ENCODE measurements around the gene KRTAP2-3.
"Not testable (repeated sequence)": the region's sequence is repeated elsewhere in the genome, so short reads cannot be mapped to it uniquely, and the experiment has no call there.

Gene KRTAP2-3

DNA sequence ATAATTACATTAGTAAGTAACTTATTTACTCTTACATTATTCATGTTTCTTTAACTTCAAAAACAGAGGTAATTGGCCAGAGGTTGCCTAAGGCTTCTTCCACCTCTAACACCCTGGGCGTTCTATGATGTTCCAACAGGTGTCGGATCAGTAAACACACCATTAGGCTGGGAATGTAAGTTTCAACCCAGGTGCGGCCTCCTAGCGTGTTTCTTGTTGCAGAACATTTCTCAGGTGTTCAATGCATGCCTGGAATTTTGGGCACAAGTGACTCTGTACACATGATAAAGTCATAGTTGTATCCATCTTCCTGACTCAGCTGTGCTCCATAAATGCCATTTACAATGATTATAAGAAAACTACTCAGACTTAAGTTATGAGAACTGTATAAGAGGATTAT is 5.9 kb downstream of the KRTAP2-3 start:
- DNase-seq (ENCODE audit: low read depth, low spot score): no peak
- no peak for TF ChIP-seq CTCF (IDR thresholded peaks at IDR 0.05; ENCODE audit: low read depth, low read length)
- no peak overlapping the region for H3K4me3 ChIP-seq (ENCODE audit: low read depth, low read length)
- in situ Hi-C loops (cut with HindIII; ENCODE audit: low sequenced_read_pairs): no loop called here

GRCh38 chr17:41052566-41052965 is 7.3 kb downstream of the KRTAP2-3 start:
- DNase-seq (ENCODE audit: low read depth, low spot score): no peak
- no peak for TF ChIP-seq CTCF (IDR thresholded peaks at IDR 0.05; ENCODE audit: low read depth, low read length)
- in situ Hi-C loops (cut with HindIII; ENCODE audit: low sequenced_read_pairs): no loop called here
- H3K4me3 ChIP-seq (ENCODE audit: low read depth, low read length): no peak overlapping the region

DNA sequence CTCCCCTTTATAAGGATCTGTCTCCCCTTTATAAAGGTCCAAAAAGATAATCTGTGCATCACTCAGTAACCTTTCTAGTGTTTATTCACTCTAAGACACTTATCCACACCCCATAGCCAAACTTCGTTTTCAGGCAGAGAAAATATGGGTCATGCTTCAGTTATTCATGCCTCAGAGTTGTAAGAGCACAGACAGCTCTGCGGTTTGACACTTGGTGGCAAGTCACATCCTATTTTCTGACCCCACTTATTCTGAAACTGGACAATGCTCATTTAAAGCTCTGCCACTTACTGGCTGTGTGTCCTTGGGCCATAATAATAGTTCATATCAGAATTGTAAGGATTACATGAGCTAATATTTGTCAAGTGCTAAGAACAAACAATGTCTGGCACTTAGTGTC is 10.8 kb downstream of the KRTAP2-3 start:
- no peak overlapping the region for H3K4me3 ChIP-seq (ENCODE audit: low read depth, low read length)
- peak; percentile 74 for DNase-seq (ENCODE audit: low read depth, low spot score)
- no peak for TF ChIP-seq CTCF (IDR thresholded peaks at IDR 0.05; ENCODE audit: low read depth, low read length)
- in situ Hi-C loops (cut with HindIII; ENCODE audit: low sequenced_read_pairs): no loop called here

DNA sequence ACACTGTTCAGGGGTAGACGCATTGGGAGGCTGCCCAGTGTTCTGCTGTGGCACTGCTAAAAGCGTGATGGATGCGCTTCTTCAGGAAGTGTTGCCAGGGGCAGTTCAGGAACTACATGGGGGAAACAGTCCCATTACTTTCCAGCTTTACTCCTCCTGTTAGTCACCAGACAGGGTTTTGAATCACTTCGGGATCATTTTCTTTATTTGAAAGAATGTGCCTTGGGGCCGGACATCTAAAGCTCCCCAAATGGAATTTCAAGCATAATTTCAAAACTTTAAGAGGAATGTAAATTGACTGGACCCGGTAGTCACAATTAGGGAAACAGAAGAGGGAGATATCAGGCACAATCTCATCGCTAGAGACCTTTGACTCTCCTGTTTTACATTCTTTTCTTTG is 11.5 kb downstream of the KRTAP2-3 start:
- peak; percentile 41 for DNase-seq (ENCODE audit: low read depth, low spot score)
- no peak overlapping the region for H3K4me3 ChIP-seq (ENCODE audit: low read depth, low read length)
- in situ Hi-C loops (cut with HindIII; ENCODE audit: low sequenced_read_pairs): no loop called here
- no peak for TF ChIP-seq CTCF (IDR thresholded peaks at IDR 0.05; ENCODE audit: low read depth, low read length)

DNA sequence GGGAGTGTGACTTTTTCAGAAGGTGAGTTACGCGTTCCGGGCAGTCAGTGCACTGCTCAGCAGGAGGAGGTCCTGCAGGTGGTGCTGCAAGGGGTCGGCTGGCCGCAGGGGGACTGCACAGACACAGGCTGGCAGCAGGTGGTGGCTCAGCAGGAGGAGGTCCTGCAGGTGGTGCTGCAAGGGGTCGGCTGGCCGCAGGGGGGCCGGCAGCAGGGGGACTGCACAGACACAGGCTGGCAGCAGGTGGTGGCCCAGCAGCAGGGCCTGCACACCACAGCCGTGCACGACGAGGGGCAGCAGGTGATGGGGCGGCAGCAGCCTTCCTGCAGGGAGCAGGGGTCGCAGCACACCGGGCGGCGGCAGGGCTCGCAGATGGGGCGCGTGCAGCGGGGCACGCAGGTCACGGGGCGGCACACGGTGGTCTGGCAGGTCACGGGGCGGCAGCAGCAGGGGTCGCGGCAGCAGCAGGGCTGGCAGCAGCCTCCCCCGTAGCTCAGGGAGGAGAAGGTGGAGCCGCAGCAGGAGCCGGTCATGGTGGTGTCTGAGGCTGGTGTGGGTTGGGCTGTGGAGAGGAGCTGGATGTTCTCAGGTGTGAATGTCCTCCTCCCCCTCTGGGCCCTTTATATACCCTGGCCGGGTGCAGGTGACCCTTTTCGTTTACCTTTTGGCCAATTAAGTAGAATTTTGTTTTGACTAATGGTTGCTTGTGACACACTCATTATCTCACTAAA is 13.0 kb downstream of the KRTAP2-3 start, which contains the start of gene KRTAP2-1:
Gene KRTAP2-1, minus strand, starts transcription at position 582 of the 731 bp plus-strand sequence. Its CDS starts 49 bp downstream, at position 533.
- H3K4me3 ChIP-seq (ENCODE audit: low read depth, low read length); in situ Hi-C loops (cut with HindIII; ENCODE audit: low sequenced_read_pairs); DNase-seq (ENCODE audit: low read depth, low spot score): not testable (repeated sequence)

DNA sequence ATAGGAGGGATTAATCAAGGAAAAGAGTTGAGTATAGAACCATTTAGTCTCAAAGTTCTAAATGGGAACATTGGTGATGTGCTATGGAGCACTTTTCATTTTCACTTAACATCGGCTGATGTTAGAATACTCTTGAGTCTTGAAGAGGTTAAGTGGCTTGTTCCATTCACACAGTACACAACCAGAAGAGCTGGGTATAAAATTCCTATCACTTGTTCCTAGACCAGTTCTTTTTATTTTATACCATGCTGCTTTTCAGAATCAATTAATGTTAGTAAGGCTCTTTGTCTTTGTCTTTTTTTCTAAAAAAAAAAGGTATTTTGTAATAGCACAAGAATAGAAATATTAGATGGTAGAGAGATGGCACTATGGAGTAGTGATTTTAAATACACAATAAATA is 17.0 kb downstream of the KRTAP2-3 start:
- DNase-seq (ENCODE audit: low read depth, low spot score): no peak
- in situ Hi-C loops (cut with HindIII; ENCODE audit: low sequenced_read_pairs): no loop called here
- no peak overlapping the region for H3K4me3 ChIP-seq (ENCODE audit: low read depth, low read length)
- no peak for TF ChIP-seq CTCF (IDR thresholded peaks at IDR 0.05; ENCODE audit: low read depth, low read length)

DNA sequence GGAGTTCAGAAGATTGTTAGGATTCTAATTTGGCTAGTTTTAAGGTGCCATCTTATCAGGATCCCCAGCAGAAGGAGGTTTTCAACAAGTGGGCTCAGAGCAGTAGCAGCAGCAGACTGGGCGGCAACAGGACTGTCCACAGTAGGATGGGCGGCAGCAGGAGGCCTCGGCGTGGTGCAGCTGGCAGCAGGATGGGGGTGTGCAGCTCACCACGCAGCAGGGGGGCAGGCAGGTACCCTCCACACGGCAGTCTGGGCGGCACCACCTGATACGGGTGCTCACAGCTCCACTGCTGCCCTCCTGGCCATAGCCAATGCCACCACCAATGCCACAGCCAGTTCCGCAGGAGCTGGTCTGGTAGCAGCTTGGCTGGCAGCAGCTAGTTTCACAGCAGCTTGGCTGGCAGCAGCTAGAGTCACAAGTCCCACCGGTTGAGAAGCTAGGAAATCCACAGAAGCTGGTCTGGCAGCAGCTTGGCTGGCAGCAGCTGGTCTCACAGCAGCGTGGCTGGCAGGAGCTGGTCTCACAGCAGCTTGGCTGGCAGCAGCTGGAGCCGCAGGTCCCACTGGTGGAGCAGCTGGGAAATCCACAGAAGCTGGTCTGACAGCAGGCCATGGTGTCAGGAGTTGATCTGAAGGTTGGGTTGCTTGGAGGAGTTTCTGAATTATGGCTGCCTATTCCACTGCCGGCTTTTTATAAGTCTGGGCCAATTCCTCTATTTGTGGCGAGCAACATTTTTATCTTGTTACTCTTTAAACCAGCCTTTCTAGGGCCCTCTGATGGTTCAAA is 18.9 kb downstream of the KRTAP2-3 start, which contains the start of gene KRTAP1-1:
Gene KRTAP1-1, minus strand, starts transcription at position 668 of the 789 bp plus-strand sequence. Its CDS starts 53 bp downstream, at position 615.
- DNase-seq (ENCODE audit: low read depth, low spot score): peak; percentile 43
- H3K4me3 ChIP-seq (ENCODE audit: low read depth, low read length); in situ Hi-C loops (cut with HindIII; ENCODE audit: low sequenced_read_pairs): not testable (repeated sequence)

All from astrocyte of the spinal cord (primary cell).